GM23338 (cell line): ENCODE measurements around the gene SLC40A1. TPM values are rescaled to one million over a fixed set of nuclear protein-coding genes. Genes with fewer than 3 reads are reported as not detected.

Source experiments
- ATAC-seq: fragments of 200-7000 bp; cut with Tn5 transposase; 3 replicates; pipeline ENCODE4 v1.9.1; 2020
- DNase-seq: peaks from one replicate; pipeline ENCODE4 v3.0.0-alpha.2; 2015; ENCODE audit warnings: low spot score
- H2AFZ ChIP-seq: fragments of 200-600 bp; sonication (generic); 2 replicates; pipeline ENCODE4 v1.8.0; 2016; ENCODE audit warnings: antibody characterized with exemption, mild to moderate bottlenecking, moderate library complexity
- H3F3A ChIP-seq: fragments of 200-600 bp; sonication (generic); replicated peaks from 2 replicates; pipeline ENCODE4 v1.8.0; 2017; ENCODE audit warnings: antibody characterized with exemption, mixed run types, low read depth
- H3K27ac ChIP-seq: fragments of 200-600 bp; sonication (generic); 2 replicates; pipeline ENCODE4 v1.6.1; 2016; ENCODE audit warnings: low read depth
- H3K27me3 ChIP-seq: fragments of 200-600 bp; sonication (generic); 2 replicates; pipeline ENCODE4 v1.8.0; 2016; ENCODE audit warnings: mild to moderate bottlenecking, mixed run types, moderate library complexity; ENCODE audit not compliant: insufficient read depth
- H3K36me3 ChIP-seq: fragments of 200-600 bp; sonication (generic); 2 replicates; pipeline ENCODE4 v1.8.0; 2016; ENCODE audit warnings: mild to moderate bottlenecking; ENCODE audit not compliant: insufficient read depth
- H3K4me1 ChIP-seq: fragments of 200-600 bp; sonication (generic); 2 replicates; pipeline ENCODE4 v1.8.0; 2016; ENCODE audit warnings: mild to moderate bottlenecking, moderate library complexity; ENCODE audit not compliant: insufficient read depth
- H3K4me2 ChIP-seq: fragments of 200-600 bp; sonication (generic); 2 replicates; pipeline ENCODE4 v1.7.1; 2017; ENCODE audit warnings: mixed run types
- H3K4me3 ChIP-seq: fragments of 200-600 bp; sonication (generic); 2 replicates; pipeline ENCODE4 v1.6.1; 2016; ENCODE audit warnings: mixed run types
- H3K79me2 ChIP-seq: fragments of 200-600 bp; sonication (generic); replicated peaks from 2 replicates; pipeline ENCODE4 v1.8.0; 2017; ENCODE audit warnings: mild to moderate bottlenecking; ENCODE audit not compliant: insufficient read depth
- H3K9me2 ChIP-seq: fragments of 200-600 bp; sonication (generic); 2 replicates; pipeline ENCODE4 v1.8.0; 2017; ENCODE audit not compliant: insufficient read depth
- H4K20me1 ChIP-seq: fragments of 200-600 bp; sonication (generic); replicated peaks from 2 replicates; pipeline ENCODE4 v1.8.0; 2017; ENCODE audit warnings: mild to moderate bottlenecking; ENCODE audit not compliant: insufficient read depth
- H3K27ac Mint-ChIP-seq: 2 replicates; pipeline ENCODE4 v1.8.0; 2020; ENCODE audit warnings: inconsistent platforms, mild to moderate bottlenecking, moderate library complexity, mixed read lengths
- H3K27me3 Mint-ChIP-seq: 3 replicates; pipeline ENCODE4 v1.8.0; 2022; ENCODE audit warnings: low read depth, mild to moderate bottlenecking, moderate library complexity, mixed read lengths, inconsistent platforms; ENCODE audit not compliant: insufficient read depth, poor library complexity
- H3K36me3 Mint-ChIP-seq: 3 replicates; pipeline ENCODE4 v1.8.0; 2021; ENCODE audit warnings: low read depth, mild to moderate bottlenecking, inconsistent platforms, moderate library complexity, mixed read lengths
- H3K4me1 Mint-ChIP-seq: 3 replicates; pipeline ENCODE4 v1.8.0; 2020; ENCODE audit warnings: mild to moderate bottlenecking, inconsistent platforms, mixed read lengths
- H3K4me3 Mint-ChIP-seq: 3 replicates; pipeline ENCODE4 v1.8.0; 2021; ENCODE audit warnings: moderate library complexity, mild to moderate bottlenecking, inconsistent platforms, mixed read lengths
- H3K9me3 Mint-ChIP-seq: 3 replicates; pipeline ENCODE4 v1.8.0; 2020; ENCODE audit warnings: moderate library complexity, mild to moderate bottlenecking, inconsistent platforms, mixed read lengths
- CREB1 ChIP-seq: fragments of 250-450 bp; sonication (Bioruptor Pico); IDR thresholded peaks from 2 replicates; pipeline ENCODE4 v1.5.0; 2020; ENCODE audit warnings: low read depth, mild to moderate bottlenecking, moderate library complexity
- CTCF ChIP-seq, 2 experiments: fragments of 200-600 bp in 1 of 2; sonication (generic) in 1 of 2; conservative IDR thresholded peaks; 2 replicates each; pipeline versions ENCODE4 v1.5.1 to v1.6.1; 2016 to 2017; ENCODE audit warnings: antibody characterized with exemption in 2 of 2, low read depth in 2 of 2, mild to moderate bottlenecking in 2 of 2, moderate library complexity in 1 of 2
- ETS1 ChIP-seq: IDR thresholded peaks from 2 replicates; pipeline ENCODE4 v1.6.1; 2016; ENCODE audit warnings: antibody characterized with exemption
- EZH2 ChIP-seq: fragments of 200-600 bp; sonication (generic); IDR thresholded peaks from one replicate; pipeline ENCODE4 v1.8.0; 2017; ENCODE audit warnings: antibody characterized with exemption, mild to moderate bottlenecking, low read depth; ENCODE audit not compliant: unreplicated experiment
- EZH2phosphoT487 ChIP-seq: fragments of 200-600 bp; sonication (generic); IDR thresholded peaks from one replicate; pipeline ENCODE4 v1.8.1; 2018; ENCODE audit warnings: antibody characterized with exemption; ENCODE audit not compliant: unreplicated experiment
- JUNB ChIP-seq: IDR thresholded peaks from one replicate; pipeline ENCODE4 v1.6.1; 2016; ENCODE audit warnings: antibody characterized with exemption; ENCODE audit not compliant: unreplicated experiment
- NANOG ChIP-seq: IDR thresholded peaks from 2 replicates; pipeline ENCODE4 v1.6.1; 2016; ENCODE audit warnings: antibody characterized with exemption, borderline replicate concordance
- POLR2AphosphoS5 ChIP-seq: IDR thresholded peaks from 2 replicates; pipeline ENCODE4 v1.6.1; 2016; ENCODE audit warnings: antibody characterized with exemption, low read depth
- REST ChIP-seq: IDR thresholded peaks from one replicate; pipeline ENCODE4 v1.6.1; 2018; ENCODE audit warnings: antibody characterized with exemption; ENCODE audit not compliant: unreplicated experiment
- STAT1 ChIP-seq: IDR thresholded peaks from one replicate; pipeline ENCODE4 v1.6.1; 2016; ENCODE audit warnings: antibody characterized with exemption; ENCODE audit not compliant: unreplicated experiment
- ZNF114 ChIP-seq: fragments of 250-450 bp; sonication (Bioruptor Pico); IDR thresholded peaks from 2 replicates; pipeline ENCODE4 v1.5.0; 2020; ENCODE audit warnings: mild to moderate bottlenecking, moderate library complexity
- ZNF331 ChIP-seq: fragments of 250-450 bp; sonication (Bioruptor Pico); IDR thresholded peaks from 2 replicates; pipeline ENCODE4 v1.5.0; 2020; ENCODE audit warnings: low read depth, mild to moderate bottlenecking, moderate library complexity
- ZNF462 ChIP-seq: fragments of 250-450 bp; sonication (Bioruptor Pico); IDR thresholded peaks from 2 replicates; pipeline ENCODE4 v1.5.0; 2020; ENCODE audit warnings: mild to moderate bottlenecking, moderate library complexity
- polyA plus RNA-seq: library from polyadenylated mRNA; unstranded; fragments of >200 nt; fragmentation: Nextera tagmentation; extraction: Ambion mirVana; gene quantifications from 2 replicates; pipeline ENCODE4 v1.2.1, GENCODE V29; 2016
- total RNA-seq: library from RNA; depleted of rRNA; stranded (reverse); fragments of >200 nt; shearing (Covaris generic); gene quantifications from 2 replicates; pipeline ENCODE4 v1.2.3, GENCODE V29; 2014

SLC40A1 gene
- total and polyA plus RNA-seq, 2 experiments from 2014 or later, result 0.08 TPM; not detected in 1

- Histone ChIP-seq H3K36me3 (no peaks in the 10 kb centered on the region), H2AFZ (no peak overlapping the region), H3K27me3 (peaks cover 96% of the 10 kb centered on the region), H3K4me2 (no peak overlapping the region), H3K9me2 (no peaks in the 10 kb centered on the region), H3F3A (peaks cover 3% of the 10 kb centered on the region; the same call in 1 of the 2 replicates), H3K4me3 (no peak overlapping the region), H3K27ac (no peak overlapping the region), H3K4me1 (peaks cover 11% of the 10 kb centered on the region), H3K79me2 (no peaks in the 10 kb centered on the region), H4K20me1 (peaks cover 17% of the 10 kb centered on the region)
- Mint-ChIP-seq H3K27me3 (peaks cover 62% of the 10 kb centered on the region), H3K9me3 (no peaks in the 10 kb centered on the region), H3K4me3 (no peak overlapping the region), H3K36me3 (no peaks in the 10 kb centered on the region), H3K27ac (no peak overlapping the region), H3K4me1 (peaks cover 19% of the 10 kb centered on the region)
- ATAC-seq (no peak), DNase-seq (no peak)
- no peak for TF ChIP-seq CTCF (conservative IDR thresholded peaks at IDR 0.05; ENCODE audit: low read depth in 2 of 2)
- no peak for TF ChIP-seq NANOG
- TF ChIP-seq ZNF462 (CRISPR knock-in tag), result no peak
- TF ChIP-seq EZH2phosphoT487, result no peak
- no peak for TF ChIP-seq REST
- no peak for TF ChIP-seq EZH2
- no peak for TF ChIP-seq ETS1
- TF ChIP-seq POLR2AphosphoS5, result no peak
- no peak for TF ChIP-seq ZNF331 (CRISPR knock-in tag)
- TF ChIP-seq ZNF114, result no peak
- no peak for TF ChIP-seq JUNB
- TF ChIP-seq STAT1, result no peak
- TF ChIP-seq CREB1 (CRISPR knock-in tag), result no peak
Observed at GRCh38 chr2:189578272-189578950, 2.2 kb downstream of the SLC40A1 start.
